A549 (cell line): ENCODE measurements around the gene FGFR1OP2.

Source experiments
- CEBPB ChIP-seq, 2 experiments: fragments of >200 bp in 1 of 2; sonication (Bioruptor Twin) in 1 of 2; formaldehyde crosslinking in 1 of 2; IDR thresholded peaks; 2 replicates each; pipeline ENCODE4 v1.6.1; 2012 to 2016
- CHD4 ChIP-seq: fragments of 200-600 bp; sonication (generic); IDR thresholded peaks from 2 replicates; pipeline ENCODE4 v1.6.1; 2016; ENCODE audit warnings: antibody characterized with exemption, mild to moderate bottlenecking, borderline replicate concordance
- EP300 ChIP-seq, 2 experiments: fragments of >200 bp; sonication (Bioruptor Twin); formaldehyde crosslinking; IDR thresholded peaks; 2 replicates in 1 of 2; 3 replicates in 1 of 2; pipeline ENCODE4 v1.6.1; 2016 to 2017
- HDAC2 ChIP-seq: fragments of 200-600 bp; sonication (generic); IDR thresholded peaks from 2 replicates; pipeline ENCODE4 v1.6.1; 2016
- KDM1A ChIP-seq: fragments of 200-600 bp; sonication (generic); IDR thresholded peaks from 2 replicates; pipeline ENCODE4 v1.6.1; 2016; ENCODE audit warnings: low read depth, mild to moderate bottlenecking
- MAFK ChIP-seq: fragments of 450-650 bp; IDR thresholded peaks from 2 replicates; pipeline ENCODE4 v1.6.1; 2014; ENCODE audit not compliant: partially characterized antibody
- NPAS2 ChIP-seq: fragments of 250-450 bp; sonication (Bioruptor Pico); IDR thresholded peaks from 2 replicates; pipeline ENCODE4 v1.8.0; 2022; ENCODE audit warnings: mild to moderate bottlenecking, moderate library complexity, borderline replicate concordance
- POLR2A ChIP-seq: IDR thresholded peaks from 2 replicates; pipeline ENCODE4 v1.6.1; 2012; ENCODE audit warnings: mild to moderate bottlenecking, low read length
- RCOR1 ChIP-seq: fragments of 150-350 bp; IDR thresholded peaks from 2 replicates; pipeline ENCODE4 v1.6.1; 2014; ENCODE audit warnings: antibody characterized with exemption, low read length, low read depth
- SMC3 ChIP-seq: fragments of >200 bp; sonication (Bioruptor Twin); formaldehyde crosslinking; IDR thresholded peaks from 3 replicates; pipeline ENCODE4 v1.6.1; 2018; ENCODE audit warnings: inconsistent platforms
- TF ChIP-seq, protein P1 (sequence below): fragments of >200 bp; sonication (Bioruptor Twin); formaldehyde crosslinking; IDR thresholded peaks from 3 replicates; pipeline ENCODE4 v1.5.1; 2016
- TF ChIP-seq, protein P2 (sequence below): fragments of 200-600 bp; sonication (generic); IDR thresholded peaks from 2 replicates; pipeline ENCODE4 v1.6.1; 2016; ENCODE audit warnings: antibody characterized with exemption, mild to moderate bottlenecking, moderate library complexity
- TF ChIP-seq, protein P3 (sequence below): fragments of 250-450 bp; sonication (Bioruptor Pico); IDR thresholded peaks from 2 replicates; pipeline ENCODE4 v1.5.0; 2021; ENCODE audit warnings: mild to moderate bottlenecking, moderate library complexity, borderline replicate concordance

DNA sequence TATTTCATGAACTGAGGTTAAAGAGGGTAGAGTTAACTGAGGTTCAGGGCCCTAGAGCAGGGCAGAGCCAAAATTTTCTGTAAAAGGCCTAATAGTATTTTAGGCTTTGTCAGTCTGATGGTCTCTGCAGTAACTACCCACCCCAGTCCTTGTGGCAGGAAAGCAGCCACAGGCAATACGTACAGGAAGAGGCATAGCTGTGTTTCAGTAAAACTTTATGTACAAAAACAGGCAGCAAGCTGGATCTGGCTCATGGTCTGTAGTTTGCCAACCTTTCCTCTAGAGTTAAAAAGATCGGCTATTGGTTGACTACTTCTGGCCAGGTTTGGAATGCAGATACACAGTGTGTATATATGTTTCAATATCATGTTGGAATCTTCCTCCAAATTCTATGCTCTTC, 58.7 kb downstream of the FGFR1OP2 start:
- TF ChIP-seq MAFK (no peak), RCOR1 (no peak), EP300 (IDR thresholded peaks at IDR 0.05) (no peak), KDM1A (no peak), HDAC2 (no peak), POLR2A (no peak), CHD4 (no peak), SMC3 (no peak), NPAS2 (CRISPR knock-in tag) (no peak), CEBPB (IDR thresholded peaks at IDR 0.05) (no peak)
- TF ChIP-seq, protein P1, sequence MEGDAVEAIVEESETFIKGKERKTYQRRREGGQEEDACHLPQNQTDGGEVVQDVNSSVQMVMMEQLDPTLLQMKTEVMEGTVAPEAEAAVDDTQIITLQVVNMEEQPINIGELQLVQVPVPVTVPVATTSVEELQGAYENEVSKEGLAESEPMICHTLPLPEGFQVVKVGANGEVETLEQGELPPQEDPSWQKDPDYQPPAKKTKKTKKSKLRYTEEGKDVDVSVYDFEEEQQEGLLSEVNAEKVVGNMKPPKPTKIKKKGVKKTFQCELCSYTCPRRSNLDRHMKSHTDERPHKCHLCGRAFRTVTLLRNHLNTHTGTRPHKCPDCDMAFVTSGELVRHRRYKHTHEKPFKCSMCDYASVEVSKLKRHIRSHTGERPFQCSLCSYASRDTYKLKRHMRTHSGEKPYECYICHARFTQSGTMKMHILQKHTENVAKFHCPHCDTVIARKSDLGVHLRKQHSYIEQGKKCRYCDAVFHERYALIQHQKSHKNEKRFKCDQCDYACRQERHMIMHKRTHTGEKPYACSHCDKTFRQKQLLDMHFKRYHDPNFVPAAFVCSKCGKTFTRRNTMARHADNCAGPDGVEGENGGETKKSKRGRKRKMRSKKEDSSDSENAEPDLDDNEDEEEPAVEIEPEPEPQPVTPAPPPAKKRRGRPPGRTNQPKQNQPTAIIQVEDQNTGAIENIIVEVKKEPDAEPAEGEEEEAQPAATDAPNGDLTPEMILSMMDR = no peak
- TF ChIP-seq, protein P2, sequence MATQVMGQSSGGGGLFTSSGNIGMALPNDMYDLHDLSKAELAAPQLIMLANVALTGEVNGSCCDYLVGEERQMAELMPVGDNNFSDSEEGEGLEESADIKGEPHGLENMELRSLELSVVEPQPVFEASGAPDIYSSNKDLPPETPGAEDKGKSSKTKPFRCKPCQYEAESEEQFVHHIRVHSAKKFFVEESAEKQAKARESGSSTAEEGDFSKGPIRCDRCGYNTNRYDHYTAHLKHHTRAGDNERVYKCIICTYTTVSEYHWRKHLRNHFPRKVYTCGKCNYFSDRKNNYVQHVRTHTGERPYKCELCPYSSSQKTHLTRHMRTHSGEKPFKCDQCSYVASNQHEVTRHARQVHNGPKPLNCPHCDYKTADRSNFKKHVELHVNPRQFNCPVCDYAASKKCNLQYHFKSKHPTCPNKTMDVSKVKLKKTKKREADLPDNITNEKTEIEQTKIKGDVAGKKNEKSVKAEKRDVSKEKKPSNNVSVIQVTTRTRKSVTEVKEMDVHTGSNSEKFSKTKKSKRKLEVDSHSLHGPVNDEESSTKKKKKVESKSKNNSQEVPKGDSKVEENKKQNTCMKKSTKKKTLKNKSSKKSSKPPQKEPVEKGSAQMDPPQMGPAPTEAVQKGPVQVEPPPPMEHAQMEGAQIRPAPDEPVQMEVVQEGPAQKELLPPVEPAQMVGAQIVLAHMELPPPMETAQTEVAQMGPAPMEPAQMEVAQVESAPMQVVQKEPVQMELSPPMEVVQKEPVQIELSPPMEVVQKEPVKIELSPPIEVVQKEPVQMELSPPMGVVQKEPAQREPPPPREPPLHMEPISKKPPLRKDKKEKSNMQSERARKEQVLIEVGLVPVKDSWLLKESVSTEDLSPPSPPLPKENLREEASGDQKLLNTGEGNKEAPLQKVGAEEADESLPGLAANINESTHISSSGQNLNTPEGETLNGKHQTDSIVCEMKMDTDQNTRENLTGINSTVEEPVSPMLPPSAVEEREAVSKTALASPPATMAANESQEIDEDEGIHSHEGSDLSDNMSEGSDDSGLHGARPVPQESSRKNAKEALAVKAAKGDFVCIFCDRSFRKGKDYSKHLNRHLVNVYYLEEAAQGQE = no peak
- TF ChIP-seq, protein P3, sequence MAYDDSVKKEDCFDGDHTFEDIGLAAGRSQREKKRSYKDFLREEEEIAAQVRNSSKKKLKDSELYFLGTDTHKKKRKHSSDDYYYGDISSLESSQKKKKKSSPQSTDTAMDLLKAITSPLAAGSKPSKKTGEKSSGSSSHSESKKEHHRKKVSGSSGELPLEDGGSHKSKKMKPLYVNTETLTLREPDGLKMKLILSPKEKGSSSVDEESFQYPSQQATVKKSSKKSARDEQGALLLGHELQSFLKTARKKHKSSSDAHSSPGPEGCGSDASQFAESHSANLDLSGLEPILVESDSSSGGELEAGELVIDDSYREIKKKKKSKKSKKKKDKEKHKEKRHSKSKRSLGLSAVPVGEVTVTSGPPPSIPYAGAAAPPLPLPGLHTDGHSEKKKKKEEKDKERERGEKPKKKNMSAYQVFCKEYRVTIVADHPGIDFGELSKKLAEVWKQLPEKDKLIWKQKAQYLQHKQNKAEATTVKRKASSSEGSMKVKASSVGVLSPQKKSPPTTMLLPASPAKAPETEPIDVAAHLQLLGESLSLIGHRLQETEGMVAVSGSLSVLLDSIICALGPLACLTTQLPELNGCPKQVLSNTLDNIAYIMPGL = no peak
